Activated naive CD8-positive, alpha-beta T cell treated with anti-CD3 and anti-CD28 coated beads for 36 hours (primary cell): ENCODE measurements around the gene EPDR1. TPM values are rescaled to one million over a fixed set of nuclear protein-coding genes. Genes with fewer than 3 reads are reported as not detected.

Source experiments
- DNase-seq: peaks from one replicate; pipeline ENCODE4 v3.0.0; 2021
- H3K27ac Mint-ChIP-seq: one replicate; pipeline ENCODE4 v1.8.0; 2022; ENCODE audit warnings: mild to moderate bottlenecking, moderate library complexity, mixed read lengths
- H3K27me3 Mint-ChIP-seq: one replicate; pipeline ENCODE4 v1.8.0; 2022; ENCODE audit warnings: mild to moderate bottlenecking, mixed read lengths
- H3K36me3 Mint-ChIP-seq: one replicate; pipeline ENCODE4 v1.8.0; 2021; ENCODE audit warnings: mild to moderate bottlenecking, mixed read lengths
- H3K4me1 Mint-ChIP-seq: one replicate; pipeline ENCODE4 v1.8.0; 2021; ENCODE audit warnings: mixed read lengths
- H3K4me3 Mint-ChIP-seq: one replicate; pipeline ENCODE4 v1.8.0; 2022; ENCODE audit warnings: mild to moderate bottlenecking, moderate library complexity, mixed read lengths
- H3K9me3 Mint-ChIP-seq: one replicate; pipeline ENCODE4 v1.8.0; 2022; ENCODE audit warnings: mixed read lengths
- total RNA-seq, 2 experiments: library from RNA; stranded (reverse); gene quantifications; one replicate each; pipeline ENCODE4 v1.2.3, GENCODE V29; 2021

Gene EPDR1
- total RNA-seq, 2 experiments from 2014 or later, result 1.8 to 2.6 TPM

GRCh38 chr7:37920849-37921805 lies 687 bp downstream of the EPDR1 start:
- H3K4me1 Mint-ChIP-seq, result peaks cover 14% of the 10 kb centered on the region
- H3K27ac Mint-ChIP-seq, result no peak overlapping the region
- peaks cover 71% of the 10 kb centered on the region for H3K27me3 Mint-ChIP-seq

DNA sequence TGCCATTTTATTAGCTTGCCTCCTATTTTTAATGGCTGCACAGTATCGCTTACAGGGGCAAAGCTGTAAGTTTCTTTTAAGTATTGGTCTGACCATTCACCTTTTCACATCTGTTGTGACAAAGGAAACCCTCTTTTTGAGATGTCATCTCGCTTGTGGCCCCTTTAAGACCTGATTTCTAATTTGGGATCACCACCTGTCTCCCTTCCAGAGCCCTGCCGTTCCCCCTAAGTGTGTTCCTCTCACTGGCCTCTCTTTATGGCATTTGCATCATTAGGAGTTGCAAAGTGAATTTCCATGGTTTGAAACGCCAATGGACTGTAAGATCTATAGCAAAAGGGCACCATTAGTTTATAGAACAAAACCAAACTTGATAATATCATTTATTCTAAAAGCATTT lies 1.4 kb downstream of the EPDR1 start:
- peaks cover 64% of the 10 kb centered on the region for H3K27me3 Mint-ChIP-seq
- peaks cover 1% of the 10 kb centered on the region for H3K36me3 Mint-ChIP-seq

More at GRCh38 chr7:37920849-37921805, 687 bp downstream of the EPDR1 start:
- Mint-ChIP-seq H3K4me3 (peak overlapping the region; percentile 74), H3K36me3 (peaks cover under 1% of the 10 kb centered on the region), H3K9me3 (peaks cover under 1% of the 10 kb centered on the region)
- peak; percentile 21 for DNase-seq

DNA sequence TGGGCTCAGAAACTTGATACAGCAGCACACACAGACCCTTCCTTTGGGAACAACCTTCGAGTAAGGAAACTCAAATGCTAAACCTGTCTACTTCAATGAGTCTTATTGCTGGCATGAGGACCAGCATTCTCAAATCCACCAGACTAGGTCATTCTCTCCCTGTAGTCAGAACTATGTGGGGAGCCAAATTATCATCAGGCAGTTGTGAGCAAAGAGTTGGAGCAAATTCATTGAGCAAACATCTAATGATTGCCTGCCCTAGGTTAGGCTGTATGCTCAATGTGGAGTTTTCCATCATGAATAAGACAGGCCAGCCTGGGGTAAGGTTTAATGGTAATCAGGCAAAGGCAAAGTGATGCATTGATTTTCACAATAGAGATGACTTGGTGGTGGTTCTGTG lies 3.6 kb downstream of the EPDR1 start:
- Mint-ChIP-seq H3K27me3 (peaks cover 43% of the 10 kb centered on the region), H3K4me3 (no peak overlapping the region), H3K36me3 (peaks cover 1% of the 10 kb centered on the region), H3K9me3 (peaks cover 2% of the 10 kb centered on the region), H3K27ac (no peak overlapping the region), H3K4me1 (peaks cover 7% of the 10 kb centered on the region)
- no peak for DNase-seq

More for the DNA sequence above, 1.4 kb downstream of the EPDR1 start:
- Mint-ChIP-seq H3K9me3 (peaks cover 2% of the 10 kb centered on the region), H3K4me1 (peaks cover 11% of the 10 kb centered on the region), H3K27ac (no peak overlapping the region), H3K4me3 (peak overlapping the region; percentile 15)
- DNase-seq, result no peak

GRCh38 chr7:37924491-37925041 lies 4.1 kb downstream of the EPDR1 start:
- no peak overlapping the region for H3K27ac Mint-ChIP-seq
- peaks cover 7% of the 10 kb centered on the region for H3K4me1 Mint-ChIP-seq
- H3K4me3 Mint-ChIP-seq, result no peak overlapping the region
- peaks cover 2% of the 10 kb centered on the region for H3K9me3 Mint-ChIP-seq
- peaks cover 38% of the 10 kb centered on the region for H3K27me3 Mint-ChIP-seq
- no peak for DNase-seq
- peaks cover 1% of the 10 kb centered on the region for H3K36me3 Mint-ChIP-seq

DNA sequence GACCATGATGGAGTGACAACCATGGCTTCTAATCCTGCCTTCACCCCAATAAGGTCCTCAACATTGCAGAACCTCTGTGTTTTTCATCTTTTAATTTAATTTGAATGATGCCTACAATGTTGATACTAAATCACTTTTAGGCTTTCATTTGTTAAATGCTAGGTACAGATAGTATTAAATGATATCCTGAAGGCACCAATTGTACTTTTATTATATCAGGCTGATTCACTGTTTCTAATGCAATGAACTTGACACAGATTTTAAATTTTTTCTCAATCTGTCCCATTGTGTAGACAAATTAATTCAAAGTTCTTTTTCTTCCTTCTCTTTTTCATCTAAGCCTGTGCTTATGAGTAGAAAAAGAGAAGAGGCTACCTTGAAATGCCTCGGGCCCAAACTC lies 5.2 kb downstream of the EPDR1 start:
- Mint-ChIP-seq H3K9me3 (peaks cover 2% of the 10 kb centered on the region), H3K4me3 (no peak overlapping the region), H3K4me1 (peaks cover 4% of the 10 kb centered on the region), H3K27me3 (peaks cover 27% of the 10 kb centered on the region), H3K36me3 (peaks cover 1% of the 10 kb centered on the region), H3K27ac (no peak overlapping the region)
- no peak for DNase-seq

GRCh38 chr7:37927773-37928444 lies 7.5 kb downstream of the EPDR1 start:
- Mint-ChIP-seq H3K9me3 (peaks cover 2% of the 10 kb centered on the region), H3K27me3 (peaks cover 11% of the 10 kb centered on the region), H3K36me3 (peaks cover 1% of the 10 kb centered on the region), H3K4me1 (no peaks in the 10 kb centered on the region), H3K27ac (no peak overlapping the region), H3K4me3 (no peak overlapping the region)
- DNase-seq, result no peak

DNA sequence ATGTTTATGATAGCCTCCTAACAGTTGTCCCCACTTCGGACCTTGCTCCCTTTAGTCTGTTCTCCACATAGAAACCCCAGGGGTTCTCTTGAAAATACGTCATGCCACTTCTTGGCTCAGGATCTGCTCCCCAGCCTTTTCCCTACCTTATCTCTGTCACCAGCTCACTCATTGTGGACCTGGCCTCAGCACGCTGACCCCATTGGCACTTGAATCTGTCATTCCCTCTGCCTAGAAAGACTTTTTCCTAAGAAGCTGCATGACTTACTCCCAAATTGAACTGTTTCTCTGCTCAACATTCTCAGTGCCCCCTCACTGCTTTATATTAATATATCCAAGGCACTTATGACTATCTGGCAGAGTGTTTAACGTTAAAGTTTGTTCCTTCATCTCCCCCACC lies 8.4 kb downstream of the EPDR1 start:
- DNase-seq, result no peak
- no peak overlapping the region for H3K27ac Mint-ChIP-seq
- H3K4me3 Mint-ChIP-seq, result no peak overlapping the region
- H3K27me3 Mint-ChIP-seq, result peaks cover 5% of the 10 kb centered on the region
- H3K36me3 Mint-ChIP-seq, result peaks cover 1% of the 10 kb centered on the region
- H3K9me3 Mint-ChIP-seq, result peaks cover 2% of the 10 kb centered on the region
- H3K4me1 Mint-ChIP-seq, result no peaks in the 10 kb centered on the region

- H3K4me3 Mint-ChIP-seq, result no peak overlapping the region
- peaks cover 1% of the 10 kb centered on the region for H3K36me3 Mint-ChIP-seq
- peaks cover 2% of the 10 kb centered on the region for H3K9me3 Mint-ChIP-seq
- no peaks in the 10 kb centered on the region for H3K4me1 Mint-ChIP-seq
- no peak overlapping the region for H3K27ac Mint-ChIP-seq
- H3K27me3 Mint-ChIP-seq, result no peaks in the 10 kb centered on the region
- DNase-seq, result no peak
These were observed 9.9 kb downstream of the EPDR1 start for GRCh38 chr7:37930226-37930948.

- H3K4me1 Mint-ChIP-seq, result no peaks in the 10 kb centered on the region
- H3K36me3 Mint-ChIP-seq, result no peaks in the 10 kb centered on the region
- H3K27ac Mint-ChIP-seq, result no peak overlapping the region
- H3K9me3 Mint-ChIP-seq, result peaks cover 7% of the 10 kb centered on the region
- no peaks in the 10 kb centered on the region for H3K27me3 Mint-ChIP-seq
- DNase-seq, result no peak
- no peak overlapping the region for H3K4me3 Mint-ChIP-seq
These were observed 12.1 kb downstream of the EPDR1 start for GRCh38 chr7:37932543-37932942.

DNA sequence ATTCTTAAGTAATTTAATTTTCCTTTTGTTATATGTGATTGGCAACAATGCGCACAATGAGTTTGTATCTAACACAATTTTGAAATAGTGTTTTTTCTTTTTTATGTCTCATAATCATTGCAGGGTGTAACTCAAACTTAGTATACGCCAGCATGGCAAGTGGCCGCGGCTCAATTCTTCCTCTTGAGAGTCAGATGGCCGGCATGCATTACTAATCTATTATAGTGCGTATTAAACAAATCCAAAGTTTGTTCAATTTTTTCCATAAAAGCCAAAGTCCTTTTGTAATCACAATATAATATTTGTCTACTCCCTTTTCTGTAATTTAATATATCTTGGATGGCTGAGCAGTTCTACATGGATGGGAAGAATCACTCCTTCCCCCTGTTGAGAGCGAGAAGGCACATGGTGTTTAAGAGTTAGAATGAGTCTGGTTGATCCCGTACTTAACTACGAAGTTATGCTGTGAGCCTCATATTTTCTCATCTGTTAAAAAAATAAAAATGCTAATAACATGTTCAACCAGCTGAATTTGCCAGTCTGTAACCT lies 12.7 kb downstream of the EPDR1 start:
- DNase-seq, result no peak

DNA sequence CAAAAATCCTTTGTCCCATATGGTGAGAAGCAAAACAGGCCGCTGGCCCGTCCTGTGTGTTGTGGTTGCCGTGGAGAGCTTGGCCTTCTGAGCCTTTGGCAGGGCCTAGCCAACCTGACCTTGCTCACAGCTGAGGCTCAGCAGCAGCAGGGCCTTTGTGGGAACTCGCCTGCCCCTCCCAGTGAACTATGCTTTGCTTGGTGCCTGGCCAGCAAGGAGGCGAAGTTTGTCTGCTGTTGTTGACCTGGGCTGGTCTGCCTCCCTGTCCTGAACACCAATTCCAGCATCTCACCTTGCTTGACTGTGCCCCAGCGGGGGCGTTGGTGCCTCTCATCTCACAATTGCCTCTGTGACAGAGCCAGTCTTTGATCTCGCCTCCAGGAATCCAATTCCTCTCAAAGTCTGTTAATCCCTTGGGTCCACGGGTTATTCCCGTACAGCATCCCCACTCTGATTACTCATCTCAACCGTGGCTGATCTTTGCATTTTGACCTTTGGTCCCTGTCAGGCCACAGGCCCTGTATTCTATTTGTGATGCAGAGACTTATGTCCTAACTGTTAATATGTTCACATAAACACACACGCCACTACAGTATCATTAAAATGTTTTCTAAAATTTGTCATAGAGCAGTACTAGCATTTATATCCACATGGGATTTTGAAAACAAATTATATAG lies 22.6 kb downstream of the EPDR1 start:
- Mint-ChIP-seq H3K36me3 (no peaks in the 10 kb centered on the region), H3K27ac (no peak overlapping the region), H3K27me3 (no peaks in the 10 kb centered on the region), H3K4me1 (no peaks in the 10 kb centered on the region), H3K9me3 (no peaks in the 10 kb centered on the region), H3K4me3 (no peak overlapping the region)
- DNase-seq, result no peak

More for the DNA sequence above, 12.7 kb downstream of the EPDR1 start:
- H3K4me3 Mint-ChIP-seq, result no peak overlapping the region
- H3K4me1 Mint-ChIP-seq, result no peaks in the 10 kb centered on the region
- H3K9me3 Mint-ChIP-seq, result peaks cover 7% of the 10 kb centered on the region
- no peaks in the 10 kb centered on the region for H3K36me3 Mint-ChIP-seq
- H3K27ac Mint-ChIP-seq, result no peak overlapping the region
- H3K27me3 Mint-ChIP-seq, result no peaks in the 10 kb centered on the region

DNA sequence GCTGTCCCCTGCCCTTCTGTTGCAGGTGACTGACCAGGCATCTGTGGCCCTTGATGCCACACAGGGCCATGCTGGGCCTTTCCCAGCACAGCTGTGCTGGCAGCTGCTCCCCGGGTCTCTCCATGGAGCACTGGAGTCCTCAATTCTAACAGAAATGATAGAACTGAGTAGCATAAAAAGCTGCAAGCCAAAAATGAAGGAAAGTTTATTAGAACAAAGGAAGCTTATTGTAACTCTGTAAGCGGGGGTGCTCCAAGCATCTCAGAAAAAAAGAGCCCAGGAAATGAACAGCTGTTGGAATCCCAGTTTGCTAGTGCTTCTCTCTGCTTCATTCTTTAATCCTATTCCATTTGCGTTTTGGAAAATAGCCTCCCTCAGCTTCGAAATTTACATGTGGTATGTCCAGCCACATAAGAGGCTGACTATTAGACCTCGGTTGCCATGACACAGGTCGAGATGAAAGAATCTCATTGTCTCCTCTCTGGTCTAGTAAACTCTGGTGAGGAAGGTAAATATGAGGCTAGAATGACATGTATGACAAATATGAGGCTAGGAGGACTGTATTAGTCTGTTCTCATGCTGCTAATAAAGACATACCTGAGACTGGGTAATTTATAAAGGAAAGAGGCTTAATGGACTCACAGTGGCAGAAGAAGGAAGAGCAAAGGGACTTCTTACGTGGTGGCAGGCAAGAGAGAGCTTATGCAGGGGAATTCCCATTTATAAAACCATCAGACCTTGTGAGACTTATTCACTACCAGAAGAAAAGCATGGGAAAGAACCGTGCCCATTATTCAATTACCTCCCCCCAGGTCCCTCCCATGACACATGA lies 23.7 kb downstream of the EPDR1 start:
- H3K27me3 Mint-ChIP-seq, result no peaks in the 10 kb centered on the region
- no peaks in the 10 kb centered on the region for H3K36me3 Mint-ChIP-seq
- no peaks in the 10 kb centered on the region for H3K4me1 Mint-ChIP-seq
- H3K4me3 Mint-ChIP-seq, result no peak overlapping the region
- H3K27ac Mint-ChIP-seq, result no peak overlapping the region
- H3K9me3 Mint-ChIP-seq, result no peaks in the 10 kb centered on the region
- DNase-seq, result no peak

- no peak for DNase-seq
- Mint-ChIP-seq H3K4me1 (no peaks in the 10 kb centered on the region), H3K36me3 (no peaks in the 10 kb centered on the region), H3K9me3 (no peaks in the 10 kb centered on the region), H3K27ac (no peak overlapping the region), H3K4me3 (no peak overlapping the region), H3K27me3 (no peaks in the 10 kb centered on the region)
These were observed 24.3 kb downstream of the EPDR1 start for GRCh38 chr7:37944737-37945054.
